ENCODE measurements around the gene ALDH1A1.

The ALDH1A1 gene

DNA sequence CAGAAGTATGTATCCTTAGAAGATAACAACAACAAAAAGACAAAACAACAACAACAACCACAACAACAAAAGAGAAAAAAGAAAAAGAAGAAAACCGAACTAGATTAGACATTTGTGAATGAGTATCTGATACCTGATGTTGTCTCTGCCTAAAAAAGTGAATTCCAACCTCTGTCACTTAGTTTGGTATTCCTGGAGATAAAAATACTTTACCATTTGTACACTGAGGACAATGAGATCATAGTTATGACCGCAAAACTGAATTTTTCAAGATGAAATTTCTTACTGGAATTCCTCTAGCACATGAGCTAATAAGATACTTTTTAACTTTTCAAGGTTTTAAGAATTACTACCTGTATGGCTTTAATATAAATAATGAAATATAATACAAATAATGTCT lies 54.5 kb downstream of the ALDH1A1 start:
- DNase-seq (ENCODE audit: insufficient read length, low spot score) (no peak), FAIRE-seq (no peak)
- TF ChIP-seq CTCF (IDR thresholded peaks at IDR 0.05; ENCODE audit: insufficient read depth, missing control alignments) = no peak

DNA sequence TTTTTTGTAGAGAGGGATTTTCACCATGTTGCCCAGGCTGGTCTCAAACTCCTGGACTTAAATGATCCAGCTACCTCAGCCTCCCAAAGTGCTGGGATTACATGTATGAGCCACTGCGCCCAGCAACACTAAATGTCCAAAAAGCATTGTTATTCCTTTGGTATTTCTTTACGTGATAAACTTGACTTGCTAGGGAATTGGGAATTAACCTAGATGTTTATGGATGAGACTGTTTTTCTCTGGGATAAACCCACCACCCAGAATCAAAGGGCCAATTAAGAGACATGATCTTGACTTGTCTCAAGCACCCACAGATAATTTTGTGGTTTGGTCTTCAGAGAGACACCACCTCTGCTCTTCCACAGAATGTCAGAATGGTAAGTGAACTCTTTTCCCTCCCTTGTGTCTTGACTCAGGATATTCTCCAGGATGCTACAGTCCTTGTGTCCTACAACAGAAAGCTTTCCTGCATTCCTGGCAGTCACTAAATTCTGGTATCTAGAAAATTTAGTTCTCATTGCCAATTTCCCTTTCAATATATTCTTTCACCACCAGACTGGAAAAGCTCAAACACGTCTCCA lies 55.7 kb downstream of the ALDH1A1 start:
- TF ChIP-seq CTCF (IDR thresholded peaks at IDR 0.05; ENCODE audit: insufficient read depth, missing control alignments) = no peak
- no peak for FAIRE-seq
- DNase-seq (ENCODE audit: insufficient read length, low spot score) = no peak

DNA sequence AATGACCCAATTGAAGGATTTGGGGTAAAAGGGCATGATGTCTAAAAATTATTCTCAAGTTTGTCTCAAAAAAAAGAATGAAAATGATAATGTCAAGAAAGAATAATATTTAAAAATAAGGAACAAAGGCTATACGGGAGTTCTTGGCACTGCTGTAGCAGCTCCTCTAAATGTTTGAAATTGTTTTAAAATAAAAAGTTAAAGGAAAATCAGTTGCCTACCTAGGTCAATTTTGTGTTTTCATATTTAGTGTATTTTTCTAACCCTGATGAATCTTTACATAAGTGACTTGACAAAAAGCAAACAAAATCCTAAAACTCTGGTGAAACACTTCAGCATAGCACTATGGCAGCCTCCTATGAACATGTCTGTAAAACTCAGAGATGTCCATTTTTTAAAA lies 56.4 kb downstream of the ALDH1A1 start:
- DNase-seq (ENCODE audit: insufficient read length, low spot score) (no peak), FAIRE-seq (no peak)
- no peak for TF ChIP-seq CTCF (IDR thresholded peaks at IDR 0.05; ENCODE audit: insufficient read depth, missing control alignments)

GRCh38 chr9:72895122-72895521 lies 57.7 kb downstream of the ALDH1A1 start:
- FAIRE-seq = no peak

GRCh38 chr9:72894342-72894741 lies 58.5 kb downstream of the ALDH1A1 start:
- FAIRE-seq (no peak), DNase-seq (ENCODE audit: insufficient read length, low spot score) (no peak)
- no peak for TF ChIP-seq CTCF (IDR thresholded peaks at IDR 0.05; ENCODE audit: insufficient read depth, missing control alignments)

More at GRCh38 chr9:72895122-72895521, 57.7 kb downstream of the ALDH1A1 start:
- DNase-seq (ENCODE audit: insufficient read length, low spot score) = no peak
- no peak for TF ChIP-seq CTCF (IDR thresholded peaks at IDR 0.05; ENCODE audit: insufficient read depth, missing control alignments)

GRCh38 chr9:72893437-72893836 lies 59.4 kb downstream of the ALDH1A1 start:
- DNase-seq (ENCODE audit: insufficient read length, low spot score) = no peak
- FAIRE-seq = no peak
- TF ChIP-seq CTCF (IDR thresholded peaks at IDR 0.05; ENCODE audit: insufficient read depth, missing control alignments) = no peak

- no peak for DNase-seq (ENCODE audit: insufficient read length, low spot score)
Measured at GRCh38 chr9:72891043-72891442, 61.8 kb downstream of the ALDH1A1 start.

More at GRCh38 chr9:72891043-72891442, 61.8 kb downstream of the ALDH1A1 start:
- no peak for TF ChIP-seq CTCF (IDR thresholded peaks at IDR 0.05; ENCODE audit: insufficient read depth, missing control alignments)
- no peak for FAIRE-seq

Data from D721Med (cell line).